ENCODE data around the gene SMIM24.
"Not testable (repeated sequence)": the region's sequence is repeated elsewhere in the genome, so short reads cannot be mapped to it uniquely, and the experiment has no call there.

Gene SMIM24

GRCh38 chr19:3513229-3514140, 33.2 kb upstream of the SMIM24 start:
- no peak for DNase-seq

DNA sequence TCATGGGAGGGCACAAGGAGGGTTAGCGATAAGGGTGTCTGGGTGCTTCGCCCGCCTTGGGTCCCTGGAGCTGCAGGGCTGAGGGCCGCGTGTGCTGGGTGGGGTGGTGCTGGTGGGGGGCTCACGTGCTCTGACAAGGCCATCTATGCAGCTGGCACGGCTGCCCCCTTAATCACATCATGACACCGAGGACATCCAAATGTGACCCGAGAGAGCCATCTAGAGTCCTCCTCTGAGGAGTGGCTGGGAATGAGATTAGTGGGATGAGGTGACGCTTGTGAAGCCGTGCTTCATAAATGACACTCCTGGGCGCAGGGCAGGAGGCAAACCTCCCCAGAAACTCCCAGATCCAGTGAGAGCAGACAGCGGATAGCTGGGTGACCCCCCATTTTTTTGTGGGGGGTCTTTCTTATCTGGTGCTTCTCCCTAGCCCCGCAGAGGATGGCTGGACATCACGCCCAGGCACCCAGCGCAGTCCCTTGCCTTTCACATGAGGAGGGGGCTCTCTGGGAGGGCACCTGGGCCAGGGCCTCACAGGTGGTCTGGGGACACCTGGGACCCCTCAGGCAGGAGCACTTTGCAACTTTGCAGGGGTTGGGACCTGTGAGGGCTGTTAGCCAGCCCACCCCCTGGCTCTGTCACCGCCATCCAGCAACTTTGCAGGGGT, 32.4 kb upstream of the SMIM24 start:
- DNase-seq = no peak

DNA sequence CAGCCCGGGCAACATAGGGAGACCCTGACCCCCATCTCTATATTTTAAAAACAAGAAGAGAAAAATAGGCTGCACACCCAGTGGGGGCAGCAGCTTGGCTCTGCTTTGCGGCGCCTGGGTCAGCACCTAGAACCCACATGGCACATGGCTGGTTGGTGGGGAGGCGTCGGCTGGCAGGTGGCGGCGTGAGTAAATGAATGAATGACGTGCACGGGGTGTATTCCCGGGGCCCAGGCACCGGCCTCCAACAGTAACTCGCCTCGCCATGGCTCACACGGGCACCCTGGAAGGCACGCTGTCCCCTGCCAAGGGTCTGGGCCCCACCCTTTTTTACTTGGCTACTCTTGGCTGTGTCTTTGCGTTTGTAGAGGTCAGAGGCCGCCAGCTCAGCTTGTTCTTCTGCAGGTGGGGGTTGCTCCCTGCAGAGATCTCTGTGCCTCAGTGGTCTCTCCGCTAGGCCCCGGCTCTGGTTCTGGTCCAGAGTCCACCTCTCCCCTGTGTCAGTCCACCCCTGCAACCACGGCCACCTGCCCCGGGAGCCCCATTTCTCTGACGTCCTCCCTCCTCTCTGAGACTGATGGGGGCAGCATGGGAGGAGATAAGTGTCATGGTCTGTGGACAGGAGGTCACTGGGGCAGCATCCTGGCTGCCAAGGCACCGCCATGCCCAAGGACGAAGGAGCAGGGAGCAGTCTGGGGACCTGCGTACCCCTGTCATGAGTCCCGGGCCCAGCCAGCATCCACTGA, 31.4 kb upstream of the SMIM24 start:
- no peak for DNase-seq

DNA sequence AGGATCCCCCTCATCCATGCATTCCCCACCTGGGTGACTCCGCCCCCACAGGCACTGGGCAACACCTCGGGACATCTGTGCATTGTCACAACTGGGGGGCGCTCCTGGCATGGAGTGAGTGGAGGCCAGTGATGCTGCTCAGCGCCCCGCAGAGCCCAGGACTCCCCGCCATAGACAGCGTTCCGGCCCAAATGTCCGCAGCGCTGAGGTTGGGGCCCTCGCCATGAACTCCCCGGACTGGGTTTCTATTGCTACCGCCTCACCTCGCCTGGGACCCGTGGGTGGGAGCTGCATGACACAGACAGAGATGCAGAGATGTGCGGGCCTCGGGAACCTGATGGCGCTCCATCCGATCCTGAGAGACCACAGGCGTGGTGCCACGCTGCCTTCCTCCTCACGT, 30.4 kb upstream of the SMIM24 start:
- DNase-seq = no peak

DNA sequence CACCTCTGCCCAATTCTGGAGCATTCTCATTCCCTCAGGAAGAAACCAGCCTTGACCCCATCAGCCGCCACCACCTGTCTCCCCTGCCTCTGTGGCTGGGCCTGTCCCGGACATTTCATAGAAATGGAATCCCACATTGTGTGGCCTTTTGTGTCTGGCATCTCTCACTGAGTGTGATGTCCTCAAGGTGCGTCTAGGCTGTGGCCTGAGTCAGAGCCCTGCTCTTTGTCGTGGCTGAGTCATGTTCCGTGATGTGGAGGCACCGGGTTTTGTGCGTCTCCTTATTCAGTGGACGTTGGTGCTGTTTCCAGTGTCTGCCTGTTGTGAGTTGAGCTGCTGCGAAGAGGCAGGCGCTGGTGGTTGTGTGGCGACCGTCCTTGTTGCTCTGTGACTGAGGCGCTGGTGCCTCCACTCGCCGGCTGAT, 29.3 kb upstream of the SMIM24 start:
- no peak for DNase-seq

GRCh38 chr19:3508771-3509535, 28.6 kb upstream of the SMIM24 start:
- no peak for DNase-seq

DNA sequence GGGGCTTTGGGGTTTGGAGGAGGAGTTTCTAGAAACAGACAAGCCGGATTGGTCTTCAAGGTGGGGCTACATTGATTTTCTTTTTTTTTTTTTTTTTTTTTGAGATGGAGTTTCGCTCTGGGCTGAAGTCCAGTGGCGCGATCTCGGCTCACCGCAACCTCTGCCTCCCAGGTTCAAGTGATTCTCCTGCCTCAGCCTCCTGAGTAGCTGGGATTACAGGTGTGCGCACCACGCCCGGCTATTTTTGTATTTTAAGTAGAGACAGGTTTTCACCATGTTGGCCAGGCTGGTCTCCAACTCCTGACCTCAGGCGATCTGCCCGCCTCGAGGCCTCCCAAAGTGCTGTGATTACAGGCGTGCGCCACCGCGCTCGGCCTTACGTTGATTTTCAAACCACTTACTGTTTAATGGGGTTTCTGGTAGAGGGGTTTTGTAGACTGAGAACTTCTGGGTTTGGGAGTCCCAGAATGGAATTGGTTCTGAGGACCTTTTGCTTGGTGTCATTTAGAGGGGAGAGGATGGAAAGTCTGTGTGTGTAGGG, 27.9 kb upstream of the SMIM24 start:
- DNase-seq = not testable (repeated sequence)

DNA sequence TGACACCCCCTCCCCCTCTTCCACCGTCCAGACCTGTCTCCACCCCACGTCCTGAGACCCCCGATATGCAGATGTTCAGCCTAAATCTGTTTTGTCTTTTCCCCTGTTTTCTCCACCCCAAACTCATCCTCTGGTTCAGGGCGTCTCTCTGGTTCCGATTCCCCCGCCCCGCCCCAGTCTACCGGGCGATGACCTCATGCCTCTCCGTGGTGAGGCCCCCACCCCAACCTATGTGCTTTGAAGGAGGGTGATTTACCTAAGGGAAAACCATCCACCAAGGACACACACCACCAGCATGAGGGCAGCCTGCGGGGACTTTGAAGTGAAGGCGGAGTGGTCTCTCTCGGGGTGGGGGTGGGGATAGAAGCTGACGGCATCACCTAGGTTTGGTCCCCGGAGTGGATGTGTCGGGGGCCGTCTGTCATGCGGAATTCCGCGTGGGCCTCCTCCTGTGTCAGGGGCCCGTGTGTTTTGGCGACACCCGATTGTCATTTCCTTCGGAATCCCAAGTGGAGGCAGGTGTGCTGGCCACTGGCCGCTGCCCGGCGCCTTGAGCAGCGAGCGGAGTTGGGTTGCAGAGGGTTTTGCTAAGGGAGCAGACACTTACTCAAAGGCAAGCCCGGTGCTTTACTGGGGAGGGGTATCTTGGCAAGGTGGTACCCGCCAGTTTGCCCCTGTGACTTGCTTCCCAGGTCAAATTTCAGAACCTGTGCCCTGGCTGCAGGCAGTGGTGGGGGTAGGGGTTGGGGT, 27.2 kb upstream of the SMIM24 start:
- DNase-seq = peak in 2 of 5 donors; percentile 15 to 44

- DNase-seq = peak in 3 of 5 donors; percentile 27 to 32 (median 29)
Measured at GRCh38 chr19:3506384-3507340, 26.3 kb upstream of the SMIM24 start.

DNA sequence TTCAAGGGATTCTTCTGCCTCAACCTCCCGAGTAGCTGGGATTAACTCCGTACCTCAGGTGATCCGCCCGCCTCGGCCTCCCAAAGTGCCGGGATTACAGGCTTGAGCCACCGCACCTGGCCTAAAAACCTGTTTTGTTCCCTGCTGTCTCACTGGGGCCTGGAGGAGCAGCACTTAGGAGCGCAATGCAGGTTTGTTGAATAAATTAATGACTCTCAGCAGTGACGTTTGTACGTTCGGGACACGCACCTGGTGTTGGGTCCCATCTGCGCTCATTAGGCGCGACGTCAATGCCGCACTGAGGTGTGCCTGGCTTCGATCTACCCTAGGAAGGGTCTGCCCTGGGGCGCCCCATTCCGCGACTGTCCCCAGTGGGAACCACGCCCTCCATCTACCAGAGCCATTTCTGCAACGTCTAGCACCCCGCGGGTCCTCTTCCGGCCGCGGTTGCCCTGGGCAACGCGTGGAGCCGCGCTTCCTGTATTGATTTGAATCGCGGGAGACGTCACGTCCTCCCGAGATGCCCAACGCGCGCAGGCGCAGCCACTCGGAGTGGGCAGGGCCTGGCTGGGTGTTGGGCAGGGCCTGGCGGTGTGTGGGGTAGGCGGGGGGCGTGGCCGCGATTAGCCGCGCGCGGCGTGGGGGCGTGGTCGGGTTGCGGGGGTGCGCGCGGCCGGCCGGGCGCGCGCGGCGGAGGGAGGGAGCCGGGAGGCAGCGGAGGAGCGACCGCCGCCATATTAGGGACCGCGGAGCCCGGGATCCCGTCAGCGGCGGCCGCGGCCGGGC, 25.5 kb upstream of the SMIM24 start, which contains the start of gene FZR1:
TSS of gene FZR1 (plus strand) at position 714 of the 786 bp plus-strand sequence. CDS start 16,679 bp downstream, outside the sequence.
- peak; percentile 99 to 100 (median 100) for DNase-seq

DNA sequence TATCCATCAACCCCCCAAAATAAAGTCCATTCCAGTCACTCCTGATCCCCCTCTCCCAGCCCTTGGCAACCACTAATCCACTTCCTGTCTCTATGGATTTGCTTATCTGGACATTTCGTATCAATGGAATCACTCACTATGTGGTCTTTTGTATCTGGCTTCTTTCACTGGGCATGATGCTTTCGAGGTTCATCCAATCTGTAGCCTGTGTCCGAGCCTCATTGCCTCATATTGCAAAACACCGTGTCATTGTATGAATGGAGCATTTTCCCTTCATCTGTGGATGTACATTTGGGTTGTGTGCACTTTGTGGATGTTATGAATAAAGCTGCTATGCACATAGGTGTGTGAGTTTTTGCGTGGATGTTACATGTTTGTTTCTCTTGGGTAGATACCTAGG, 24.4 kb upstream of the SMIM24 start:
- no peak for DNase-seq

DNA sequence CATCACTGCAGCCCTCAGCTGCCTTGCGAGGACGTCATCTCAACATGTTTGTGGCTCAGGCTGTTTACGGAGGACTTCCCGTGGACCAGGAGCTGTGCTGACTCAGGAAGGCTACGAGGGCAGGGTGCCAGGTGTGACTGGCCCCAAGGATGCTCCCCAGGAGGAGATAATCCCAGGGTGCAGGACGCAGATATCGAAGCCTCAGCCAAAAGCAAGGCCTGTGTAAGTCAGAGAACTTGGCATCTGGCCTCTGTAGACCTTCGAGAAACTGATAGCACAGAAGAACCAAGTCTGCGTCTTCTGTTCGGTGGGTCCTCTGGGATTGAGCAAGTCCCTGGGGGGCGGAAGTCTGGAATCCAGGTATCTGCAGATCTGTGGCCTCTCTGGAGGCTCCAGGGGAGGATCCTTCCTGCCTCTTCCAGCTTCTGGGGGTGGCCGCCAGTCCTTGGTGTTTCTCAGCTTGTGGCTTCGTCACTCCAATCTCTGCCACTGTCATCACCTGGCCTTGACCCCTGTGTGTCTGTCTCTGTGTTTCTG, 22.8 kb upstream of the SMIM24 start:
- no peak for DNase-seq

GRCh38 chr19:3501780-3502179, 21.5 kb upstream of the SMIM24 start:
- DNase-seq = no peak

- peak; percentile 85 to 97 (median 90) for DNase-seq
Measured at GRCh38 chr19:3500429-3501101, 20.2 kb upstream of the SMIM24 start, which contains the start of gene DOHH. Gene DOHH (minus strand): TSS chr19:3500674. CDS start chr19:3496814, 3,860 bp downstream.

- DNase-seq = no peak
Measured at GRCh38 chr19:3499738-3500428, 19.6 kb upstream of the SMIM24 start.

- no peak for DNase-seq
Measured at GRCh38 chr19:3497757-3498520, 17.6 kb upstream of the SMIM24 start.
